Neural cell (in vitro differentiated cells): ENCODE results near the gene ESR2. TPM values are rescaled to one million over a fixed set of nuclear protein-coding genes. Genes with fewer than 3 reads are reported as not detected.

Experiments
- H2AFZ ChIP-seq: fragments of 200-600, 300-800 bp; sonication (generic), shearing (Covaris generic); 2 replicates; pipeline ENCODE4 v1.6.0; 2014; ENCODE audit warnings: low read depth, mild to moderate bottlenecking, antibody characterized with exemption, low read length, moderate library complexity
- H3F3A ChIP-seq: fragments of 200-600 bp; shearing (Covaris generic); 2 replicates; pipeline ENCODE4 v1.6.1; 2016; ENCODE audit warnings: mild to moderate bottlenecking, moderate library complexity, mixed read lengths, antibody characterized with exemption, low read length; ENCODE audit not compliant: insufficient read depth, poor library complexity, severe bottlenecking
- H3K27ac ChIP-seq: fragments of 200-600, 300-800 bp; sonication (generic), shearing (Covaris generic); 2 replicates; pipeline ENCODE4 v1.5.1; 2014; ENCODE audit warnings: mild to moderate bottlenecking, low read length, moderate library complexity
- H3K27me3 ChIP-seq: fragments of 300-800, 200-600 bp; sonication (generic), shearing (Covaris generic); 2 replicates; pipeline ENCODE4 v1.6.0; 2014; ENCODE audit warnings: mild to moderate bottlenecking, low read depth, low read length, moderate library complexity; ENCODE audit not compliant: insufficient read depth
- H3K36me3 ChIP-seq: fragments of 300-800, 200-600 bp; sonication (generic), shearing (Covaris generic); 2 replicates; pipeline ENCODE4 v1.5.1; 2014; ENCODE audit warnings: mild to moderate bottlenecking, antibody characterized with exemption, low read length, moderate library complexity; ENCODE audit not compliant: insufficient read depth
- H3K4me2 ChIP-seq: fragments of 300-800, 200-600 bp; sonication (generic), shearing (Covaris generic); 2 replicates; pipeline ENCODE4 v1.6.0; 2014; ENCODE audit warnings: mild to moderate bottlenecking, low read length
- H3K4me3 ChIP-seq: fragments of 300-800, 200-600 bp; sonication (generic), shearing (Covaris generic); 2 replicates; pipeline ENCODE4 v1.5.1; 2014; ENCODE audit warnings: mild to moderate bottlenecking, low read length, moderate library complexity
- H3K79me2 ChIP-seq: fragments of 200-600 bp; shearing (Covaris generic); replicated peaks from 2 replicates; pipeline ENCODE4 v1.6.0; 2014; ENCODE audit warnings: mild to moderate bottlenecking, low read length, moderate library complexity; ENCODE audit not compliant: insufficient read depth
- H3K9ac ChIP-seq: fragments of 300-800, 200-600 bp; sonication (generic), shearing (Covaris generic); 2 replicates; pipeline ENCODE4 v1.6.1; 2016; ENCODE audit warnings: mild to moderate bottlenecking, low read length, mixed read lengths
- H3K9me2 ChIP-seq: fragments of 200-600 bp; shearing (Covaris generic); 2 replicates; pipeline ENCODE4 v1.6.1; 2016; ENCODE audit warnings: mild to moderate bottlenecking, low read length, mixed read lengths; ENCODE audit not compliant: insufficient read depth
- H3K9me3 ChIP-seq: fragments of 200-600, 300-800 bp; sonication (generic), shearing (Covaris generic); 2 replicates; pipeline ENCODE4 v1.6.1; 2016; ENCODE audit warnings: mild to moderate bottlenecking, mixed run types, low read length, moderate library complexity, mixed read lengths
- H4K20me1 ChIP-seq: fragments of 200-600 bp; shearing (Covaris generic); 2 replicates; pipeline ENCODE4 v1.6.1; 2016; ENCODE audit warnings: mild to moderate bottlenecking, mixed run types; ENCODE audit not compliant: insufficient read depth
- EP300 ChIP-seq: fragments of 450-650 bp; conservative IDR thresholded peaks from 2 replicates; pipeline ENCODE4 v1.6.1; 2014; ENCODE audit warnings: antibody characterized with exemption, mild to moderate bottlenecking, moderate library complexity; ENCODE audit not compliant: poor library complexity, severe bottlenecking
- EZH2 ChIP-seq: fragments of 200-600, 300-800 bp; shearing (Covaris generic), sonication (generic); IDR thresholded peaks from 2 replicates; pipeline ENCODE4 v1.6.1; 2014; ENCODE audit warnings: antibody characterized with exemption, low read length, borderline replicate concordance, mild to moderate bottlenecking; ENCODE audit not compliant: insufficient read depth, poor library complexity, severe bottlenecking
- MXI1 ChIP-seq: fragments of 450-650 bp; conservative IDR thresholded peaks from 2 replicates; pipeline ENCODE4 v1.6.1; 2014; ENCODE audit warnings: antibody characterized with exemption, mild to moderate bottlenecking; ENCODE audit not compliant: poor library complexity, severe bottlenecking
- POLR2AphosphoS5 ChIP-seq: IDR thresholded peaks from 2 replicates; pipeline ENCODE4 v1.6.1; 2012
- RAD21 ChIP-seq: fragments of 450-650 bp; conservative IDR thresholded peaks from 2 replicates; pipeline ENCODE4 v1.6.1; 2014; ENCODE audit warnings: antibody characterized with exemption, mild to moderate bottlenecking, moderate library complexity
- SMC3 ChIP-seq: fragments of 450-650 bp; conservative IDR thresholded peaks from 2 replicates; pipeline ENCODE4 v1.6.1; 2014; ENCODE audit warnings: antibody characterized with exemption, mild to moderate bottlenecking, moderate library complexity; ENCODE audit not compliant: poor library complexity
- TAF1 ChIP-seq: IDR thresholded peaks from 2 replicates; pipeline ENCODE4 v1.6.1; 2012; ENCODE audit warnings: low read depth
- polyA plus RNA-seq: library from polyadenylated mRNA; depleted of rRNA; stranded (reverse); fragments of >200 nt; gene quantifications from 2 replicates; pipeline ENCODE4 v1.2.3, GENCODE V29; 2014
- TF ChIP-seq, protein P1 (sequence below): IDR thresholded peaks from 2 replicates; pipeline ENCODE4 v1.6.1; 2012; ENCODE audit warnings: borderline replicate concordance
- TF ChIP-seq, protein P2 (sequence below): fragments of 450-650 bp; IDR thresholded peaks from 2 replicates; pipeline ENCODE4 v1.5.1; 2014; ENCODE audit warnings: antibody characterized with exemption, mild to moderate bottlenecking, moderate library complexity; ENCODE audit not compliant: poor library complexity, severe bottlenecking

Gene ESR2
- polyA plus RNA-seq, 1 donor from 2014 or later = 0.35 TPM

DNA sequence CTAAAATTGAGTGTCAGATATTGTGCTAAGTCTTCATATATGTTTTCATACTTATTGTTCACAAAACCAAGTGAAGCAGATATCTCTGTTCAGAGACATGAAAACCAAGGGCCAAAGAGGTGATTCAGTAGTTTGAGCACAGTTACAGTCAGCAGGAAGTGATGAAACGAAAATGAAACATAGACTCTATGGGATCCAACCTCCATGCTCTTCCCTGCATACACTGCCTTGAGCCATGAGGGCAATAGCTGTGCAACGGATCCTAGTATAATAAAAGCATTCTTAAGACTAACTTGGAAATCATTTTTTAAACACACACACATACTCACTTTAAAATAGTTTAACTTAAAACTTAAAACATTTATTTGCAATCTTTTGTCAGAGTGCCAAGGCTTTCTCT is 27.9 kb downstream of the ESR2 start:
- no peak overlapping the region for H3K9ac ChIP-seq
- H3K79me2 ChIP-seq = no peaks in the 10 kb centered on the region
- H3K27me3 ChIP-seq = no peaks in the 10 kb centered on the region
- H3K4me2 ChIP-seq = no peak overlapping the region
- H3F3A ChIP-seq = no peaks in the 10 kb centered on the region
- H3K27ac ChIP-seq = no peak overlapping the region
- no peaks in the 10 kb centered on the region for H3K9me3 ChIP-seq
- H2AFZ ChIP-seq = no peak overlapping the region
- H3K9me2 ChIP-seq = no peaks in the 10 kb centered on the region
- no peaks in the 10 kb centered on the region for H4K20me1 ChIP-seq
- H3K4me3 ChIP-seq = no peak overlapping the region
- no peaks in the 10 kb centered on the region for H3K36me3 ChIP-seq
- no peak for TF ChIP-seq EP300
- no peak for TF ChIP-seq EZH2
- TF ChIP-seq, protein P1, sequence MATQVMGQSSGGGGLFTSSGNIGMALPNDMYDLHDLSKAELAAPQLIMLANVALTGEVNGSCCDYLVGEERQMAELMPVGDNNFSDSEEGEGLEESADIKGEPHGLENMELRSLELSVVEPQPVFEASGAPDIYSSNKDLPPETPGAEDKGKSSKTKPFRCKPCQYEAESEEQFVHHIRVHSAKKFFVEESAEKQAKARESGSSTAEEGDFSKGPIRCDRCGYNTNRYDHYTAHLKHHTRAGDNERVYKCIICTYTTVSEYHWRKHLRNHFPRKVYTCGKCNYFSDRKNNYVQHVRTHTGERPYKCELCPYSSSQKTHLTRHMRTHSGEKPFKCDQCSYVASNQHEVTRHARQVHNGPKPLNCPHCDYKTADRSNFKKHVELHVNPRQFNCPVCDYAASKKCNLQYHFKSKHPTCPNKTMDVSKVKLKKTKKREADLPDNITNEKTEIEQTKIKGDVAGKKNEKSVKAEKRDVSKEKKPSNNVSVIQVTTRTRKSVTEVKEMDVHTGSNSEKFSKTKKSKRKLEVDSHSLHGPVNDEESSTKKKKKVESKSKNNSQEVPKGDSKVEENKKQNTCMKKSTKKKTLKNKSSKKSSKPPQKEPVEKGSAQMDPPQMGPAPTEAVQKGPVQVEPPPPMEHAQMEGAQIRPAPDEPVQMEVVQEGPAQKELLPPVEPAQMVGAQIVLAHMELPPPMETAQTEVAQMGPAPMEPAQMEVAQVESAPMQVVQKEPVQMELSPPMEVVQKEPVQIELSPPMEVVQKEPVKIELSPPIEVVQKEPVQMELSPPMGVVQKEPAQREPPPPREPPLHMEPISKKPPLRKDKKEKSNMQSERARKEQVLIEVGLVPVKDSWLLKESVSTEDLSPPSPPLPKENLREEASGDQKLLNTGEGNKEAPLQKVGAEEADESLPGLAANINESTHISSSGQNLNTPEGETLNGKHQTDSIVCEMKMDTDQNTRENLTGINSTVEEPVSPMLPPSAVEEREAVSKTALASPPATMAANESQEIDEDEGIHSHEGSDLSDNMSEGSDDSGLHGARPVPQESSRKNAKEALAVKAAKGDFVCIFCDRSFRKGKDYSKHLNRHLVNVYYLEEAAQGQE = no peak
- TF ChIP-seq POLR2AphosphoS5 = no peak
- no peak for TF ChIP-seq TAF1
- TF ChIP-seq SMC3 = no peak
- TF ChIP-seq, protein P2, sequence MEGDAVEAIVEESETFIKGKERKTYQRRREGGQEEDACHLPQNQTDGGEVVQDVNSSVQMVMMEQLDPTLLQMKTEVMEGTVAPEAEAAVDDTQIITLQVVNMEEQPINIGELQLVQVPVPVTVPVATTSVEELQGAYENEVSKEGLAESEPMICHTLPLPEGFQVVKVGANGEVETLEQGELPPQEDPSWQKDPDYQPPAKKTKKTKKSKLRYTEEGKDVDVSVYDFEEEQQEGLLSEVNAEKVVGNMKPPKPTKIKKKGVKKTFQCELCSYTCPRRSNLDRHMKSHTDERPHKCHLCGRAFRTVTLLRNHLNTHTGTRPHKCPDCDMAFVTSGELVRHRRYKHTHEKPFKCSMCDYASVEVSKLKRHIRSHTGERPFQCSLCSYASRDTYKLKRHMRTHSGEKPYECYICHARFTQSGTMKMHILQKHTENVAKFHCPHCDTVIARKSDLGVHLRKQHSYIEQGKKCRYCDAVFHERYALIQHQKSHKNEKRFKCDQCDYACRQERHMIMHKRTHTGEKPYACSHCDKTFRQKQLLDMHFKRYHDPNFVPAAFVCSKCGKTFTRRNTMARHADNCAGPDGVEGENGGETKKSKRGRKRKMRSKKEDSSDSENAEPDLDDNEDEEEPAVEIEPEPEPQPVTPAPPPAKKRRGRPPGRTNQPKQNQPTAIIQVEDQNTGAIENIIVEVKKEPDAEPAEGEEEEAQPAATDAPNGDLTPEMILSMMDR = no peak
- no peak for TF ChIP-seq MXI1
- TF ChIP-seq RAD21 = no peak

DNA sequence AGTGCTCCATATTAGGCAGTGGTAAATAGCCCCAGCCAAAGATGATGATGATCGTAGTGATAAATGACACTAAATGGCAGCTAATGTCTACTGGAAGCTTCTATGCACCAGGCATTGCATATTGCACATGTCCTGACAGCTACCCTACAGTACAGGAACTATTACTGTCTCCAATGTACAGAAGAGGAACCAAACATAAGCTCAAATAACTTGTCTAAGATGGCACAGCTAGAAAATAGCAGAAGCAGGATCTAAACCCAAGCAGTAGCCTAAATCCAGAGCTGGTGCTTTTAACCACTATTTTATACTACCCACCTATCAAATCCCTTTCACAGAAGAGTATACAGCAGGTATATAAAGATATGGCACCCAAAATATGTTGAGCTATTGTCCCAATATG is 28.9 kb downstream of the ESR2 start:
- H3K36me3 ChIP-seq = no peaks in the 10 kb centered on the region
- H2AFZ ChIP-seq = no peak overlapping the region
- H3K27ac ChIP-seq = no peak overlapping the region
- no peak overlapping the region for H3K9ac ChIP-seq
- H3K9me3 ChIP-seq = no peaks in the 10 kb centered on the region
- H3F3A ChIP-seq = no peaks in the 10 kb centered on the region
- H4K20me1 ChIP-seq = no peaks in the 10 kb centered on the region
- no peaks in the 10 kb centered on the region for H3K27me3 ChIP-seq
- H3K4me2 ChIP-seq = no peak overlapping the region
- H3K79me2 ChIP-seq = no peaks in the 10 kb centered on the region
- TF ChIP-seq RAD21 (no peak), SMC3 (no peak), POLR2AphosphoS5 (no peak), TAF1 (no peak), EP300 (peak; percentile 21), MXI1 (no peak)
- TF ChIP-seq, protein P1 = no peak
- TF ChIP-seq, protein P2 = no peak
- no peak overlapping the region for H3K4me3 ChIP-seq
- H3K9me2 ChIP-seq = no peaks in the 10 kb centered on the region
